Measurements from ENCODE around the gene ARHGEF16.

The ARHGEF16 gene

DNA sequence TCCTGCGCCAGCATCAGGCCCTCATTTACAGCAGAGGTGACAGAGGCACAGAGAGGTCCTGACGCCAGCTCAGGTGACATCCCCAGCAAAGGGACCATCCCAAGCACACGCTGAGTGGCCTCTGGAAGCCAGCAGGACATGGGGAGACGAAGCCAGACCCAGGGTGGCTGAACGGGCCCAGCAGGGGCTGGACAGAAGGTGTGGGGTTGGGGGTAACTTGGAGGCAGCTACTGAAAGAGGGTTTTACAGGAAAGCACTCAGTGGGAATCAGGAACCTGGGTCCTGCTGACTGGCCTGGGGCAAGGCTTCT lies 1.6 kb upstream of the ARHGEF16 start:
- intact Hi-C loops (cut with DNase I) = loop anchor here (1.0 to 5.0 kb wide), 3 partner anchors 31 to 349 kb away; no protein-coding TSS in a partner anchor
- peak in 1 of 10 donors; percentile 64 for DNase-seq

DNA sequence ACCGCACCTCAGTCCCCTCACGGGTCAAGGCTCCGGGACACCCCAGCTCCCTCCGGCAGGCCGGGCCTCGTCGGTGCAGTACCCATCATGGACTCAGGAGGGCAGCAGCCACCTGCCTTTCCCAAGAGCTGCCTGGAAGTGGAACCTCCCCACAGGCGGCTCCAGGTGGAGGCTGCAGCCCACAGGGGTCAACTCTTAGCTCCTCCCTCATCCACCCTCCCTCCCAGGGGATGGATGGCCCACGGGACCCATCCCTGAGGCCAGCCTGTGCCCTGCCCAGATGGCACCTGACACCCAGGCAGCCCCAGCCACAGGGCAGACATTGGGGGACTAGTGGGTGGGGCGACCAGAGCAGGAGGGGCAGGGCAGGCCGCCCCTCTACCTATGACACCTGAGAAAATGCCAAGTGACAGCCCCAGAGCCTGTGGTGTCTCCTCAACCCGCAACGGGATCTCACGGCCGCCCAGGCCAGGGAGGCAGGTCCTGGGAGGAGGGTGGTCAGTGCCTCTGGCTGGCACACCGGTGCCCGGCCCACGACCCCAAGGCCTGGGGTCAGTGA lies 1.2 kb upstream of the ARHGEF16 start:
- peak; percentile 56 to 96 (median 78) for DNase-seq
- intact Hi-C loops (cut with DNase I) = loop anchor here (1.0 to 5.0 kb wide), 3 partner anchors 31 to 349 kb away; no protein-coding TSS in a partner anchor

DNA sequence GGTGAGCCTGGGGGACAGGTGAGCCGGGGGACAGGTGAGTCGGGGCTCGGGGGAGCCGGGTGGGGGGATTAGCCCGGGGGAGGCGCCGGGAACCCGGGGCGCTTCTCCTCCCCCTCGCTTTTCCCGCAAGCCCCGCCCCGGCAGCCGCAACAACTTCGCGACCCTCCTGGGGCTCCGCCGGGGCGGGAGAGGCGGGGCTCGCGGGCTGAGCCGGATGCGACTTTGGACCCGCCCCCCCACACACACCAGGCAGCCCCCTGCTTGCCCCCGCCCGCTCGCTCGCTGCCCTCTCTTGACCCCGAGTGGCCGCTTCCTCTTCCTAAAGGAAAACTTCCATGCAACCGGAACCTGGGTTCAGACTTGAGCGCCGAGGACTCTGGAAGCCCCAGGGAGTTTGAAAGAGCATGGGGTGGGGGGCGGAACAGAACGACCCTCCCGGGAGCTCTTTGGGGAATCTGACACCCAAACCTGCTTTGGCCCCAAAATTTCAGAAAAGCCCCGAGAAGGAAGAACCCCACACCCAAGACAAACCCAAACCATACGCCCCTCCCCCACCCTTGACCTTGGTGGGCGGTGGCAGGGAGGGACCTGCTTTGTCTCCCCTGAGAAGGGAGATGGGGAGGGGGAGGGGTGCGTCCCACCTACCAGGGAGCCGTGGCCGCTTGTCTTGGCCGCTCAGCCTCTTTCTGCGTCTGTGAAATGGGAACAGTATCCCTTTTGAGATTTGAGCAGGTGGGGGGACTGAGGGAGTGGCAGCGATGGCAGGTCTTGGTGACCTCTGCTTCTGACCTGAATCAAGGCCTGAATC lies 550 bp downstream of the ARHGEF16 start:
- peak in 1 of 10 donors; percentile 61 for DNase-seq
- intact Hi-C loops (cut with DNase I) = loop anchor here (5.0 kb wide), 2 partner anchors 162 to 347 kb away; no protein-coding TSS in a partner anchor

DNA sequence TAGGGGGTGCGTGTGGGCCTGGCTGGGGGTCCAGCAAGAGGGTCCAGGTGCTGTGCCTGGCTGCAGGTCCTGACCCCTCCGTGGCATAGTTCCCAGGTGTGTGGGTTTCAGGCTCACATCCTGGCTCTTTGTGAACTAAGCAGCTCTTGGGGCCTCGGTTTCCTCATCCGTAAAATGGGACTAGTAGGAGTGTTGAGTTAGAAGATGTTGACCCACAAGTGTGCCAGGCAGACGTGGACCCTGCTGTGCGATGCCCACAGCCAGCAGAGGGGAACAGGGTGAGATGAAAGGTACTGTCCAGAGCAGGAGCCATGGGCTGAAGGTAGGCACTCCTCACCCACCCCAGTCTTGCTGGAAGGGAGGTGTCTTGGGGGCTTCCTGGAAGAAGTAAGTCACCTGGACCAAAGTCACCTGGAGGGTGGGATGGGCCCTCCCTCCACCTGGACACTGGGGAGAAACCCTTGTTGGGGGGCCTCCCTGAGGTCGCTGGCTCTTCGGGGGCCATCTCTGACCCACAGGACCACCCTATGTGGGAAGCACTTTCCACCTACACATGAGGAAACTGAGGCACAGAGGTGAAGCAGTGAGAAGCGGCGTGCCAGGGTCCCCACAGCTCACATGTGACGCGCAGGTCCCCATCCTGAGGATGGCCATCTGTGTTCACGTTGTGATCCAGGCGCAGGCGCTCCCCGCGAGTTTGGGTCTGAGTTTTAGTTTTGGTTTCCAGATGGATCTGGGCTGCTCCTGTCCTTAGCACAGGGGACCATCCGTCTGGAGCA lies 1.4 kb downstream of the ARHGEF16 start:
- peak in 1 of 10 donors; percentile 64 for DNase-seq
- intact Hi-C loops (cut with DNase I) = no loop called here

DNA sequence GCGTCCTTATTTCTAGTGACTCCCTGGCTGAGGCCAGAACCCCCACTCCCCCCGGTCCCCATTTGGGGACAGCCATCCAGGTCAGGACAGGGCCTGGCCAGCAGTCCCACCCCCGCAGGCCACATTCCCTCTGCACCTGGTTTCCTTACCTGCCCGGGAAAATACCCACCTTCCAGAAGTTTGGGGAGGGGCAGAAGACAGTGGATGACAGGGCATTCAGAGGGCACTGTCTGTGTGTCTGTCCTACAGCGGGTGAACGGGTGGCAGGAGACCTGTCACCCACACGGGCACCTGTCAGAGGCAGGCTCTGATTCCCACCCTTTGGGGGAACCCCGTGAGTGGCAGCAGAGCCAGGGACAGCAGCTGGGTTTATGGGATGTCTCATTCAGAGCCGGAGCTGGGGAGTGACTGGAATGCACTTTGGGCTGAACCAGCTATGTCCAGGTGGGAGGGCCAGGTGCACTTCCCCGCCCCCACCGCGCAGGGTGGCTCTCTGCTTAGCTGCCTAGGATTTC lies 2.0 kb downstream of the ARHGEF16 start:
- no peak for DNase-seq
- intact Hi-C loops (cut with DNase I) = no loop called here

DNA sequence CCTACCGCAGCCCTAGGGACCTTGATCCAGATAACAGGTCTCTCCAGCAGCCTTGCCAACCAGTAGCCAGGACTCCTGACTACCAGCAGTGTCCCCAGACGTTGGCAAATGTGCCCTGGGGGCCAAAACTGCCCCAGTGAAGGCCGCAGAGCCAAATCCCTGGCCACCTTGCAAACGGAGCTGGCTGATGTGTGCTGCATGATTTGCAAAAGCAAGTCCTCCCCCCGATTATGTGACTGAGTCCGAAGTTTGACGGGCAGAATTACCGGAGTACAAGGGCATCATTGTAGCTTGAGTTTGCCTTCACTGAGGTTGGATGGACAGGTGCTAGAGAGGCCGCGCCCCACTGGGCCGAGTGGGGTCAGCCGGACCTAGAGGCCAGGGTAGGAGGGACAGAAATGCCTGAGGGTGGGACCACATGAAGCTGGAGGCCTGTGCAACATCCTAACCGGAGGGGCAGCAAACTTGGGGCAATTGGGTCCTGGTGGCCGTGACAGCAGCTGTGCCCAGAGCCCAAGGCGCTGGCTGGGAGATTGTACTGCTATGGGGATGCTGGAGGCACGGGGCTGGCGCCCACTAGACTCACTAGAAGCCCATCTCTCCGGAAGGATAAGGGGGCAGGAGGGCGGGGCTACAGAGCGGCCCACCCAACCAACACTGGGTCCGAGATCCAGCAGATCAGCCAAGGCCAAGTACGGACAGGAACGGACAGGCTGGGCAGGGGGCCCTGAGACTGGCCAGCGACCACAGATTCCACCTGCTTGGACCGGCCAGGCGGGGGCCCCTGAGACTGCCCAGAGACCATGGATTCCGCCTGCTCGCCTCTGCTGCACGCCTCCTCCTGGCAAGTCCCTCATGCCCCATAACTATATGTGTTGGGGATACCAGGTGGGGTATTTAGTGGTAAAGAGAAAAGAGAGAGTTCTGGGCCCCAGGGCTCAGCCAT lies 2.8 kb downstream of the ARHGEF16 start:
- peak in 1 of 10 donors; percentile 76 for DNase-seq
- intact Hi-C loops (cut with DNase I) = no loop called here

DNA sequence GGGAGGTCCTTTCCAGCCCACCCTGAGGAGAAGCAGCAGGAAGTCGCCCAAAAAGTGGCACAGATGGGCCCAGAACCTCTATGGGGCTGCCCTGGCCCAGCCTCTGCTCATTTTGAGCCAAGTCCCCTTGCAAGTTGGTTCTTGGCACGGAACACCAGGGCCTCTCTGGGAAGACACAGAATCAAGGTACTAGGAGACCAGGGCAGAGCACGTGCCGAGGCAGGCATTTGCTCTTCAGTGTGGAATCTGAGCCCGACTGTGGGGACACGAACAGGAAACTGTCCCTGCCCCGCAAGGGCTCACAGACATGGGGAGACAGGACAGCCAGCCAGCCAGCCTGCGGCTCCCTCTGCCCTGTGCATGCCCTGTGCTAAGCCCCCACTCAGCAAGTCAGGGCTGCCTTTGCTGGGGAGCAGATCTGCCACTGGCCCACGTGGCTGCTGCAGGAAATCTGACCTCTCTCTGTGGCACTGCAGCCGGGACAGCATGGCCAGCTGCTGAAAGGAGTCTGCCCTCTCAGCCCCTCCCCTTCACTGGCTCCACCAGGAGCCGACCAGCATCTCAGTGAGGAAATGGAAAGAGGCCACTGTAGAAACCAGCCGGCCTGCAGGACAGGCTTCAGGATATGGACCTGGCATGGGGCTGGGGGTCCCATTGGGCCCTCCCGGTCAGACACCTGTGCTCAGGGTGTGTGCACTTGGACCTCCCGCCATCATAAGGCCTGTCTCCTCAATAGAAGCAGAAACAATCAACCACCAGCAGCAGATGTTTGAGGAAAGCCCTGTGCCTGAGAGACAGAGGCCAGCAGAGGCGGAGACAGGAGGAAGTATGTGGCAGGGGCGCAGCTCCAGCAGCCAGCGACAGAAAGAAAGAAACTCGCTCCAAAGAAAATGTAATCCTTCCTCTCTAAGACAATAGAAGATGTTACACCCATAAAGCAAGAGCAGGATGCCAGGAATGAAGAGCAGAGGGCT lies 3.7 kb downstream of the ARHGEF16 start:
- peak in 5 of 10 donors; percentile 31 to 88 (median 51) for DNase-seq
- intact Hi-C loops (cut with DNase I) = no loop called here

DNA sequence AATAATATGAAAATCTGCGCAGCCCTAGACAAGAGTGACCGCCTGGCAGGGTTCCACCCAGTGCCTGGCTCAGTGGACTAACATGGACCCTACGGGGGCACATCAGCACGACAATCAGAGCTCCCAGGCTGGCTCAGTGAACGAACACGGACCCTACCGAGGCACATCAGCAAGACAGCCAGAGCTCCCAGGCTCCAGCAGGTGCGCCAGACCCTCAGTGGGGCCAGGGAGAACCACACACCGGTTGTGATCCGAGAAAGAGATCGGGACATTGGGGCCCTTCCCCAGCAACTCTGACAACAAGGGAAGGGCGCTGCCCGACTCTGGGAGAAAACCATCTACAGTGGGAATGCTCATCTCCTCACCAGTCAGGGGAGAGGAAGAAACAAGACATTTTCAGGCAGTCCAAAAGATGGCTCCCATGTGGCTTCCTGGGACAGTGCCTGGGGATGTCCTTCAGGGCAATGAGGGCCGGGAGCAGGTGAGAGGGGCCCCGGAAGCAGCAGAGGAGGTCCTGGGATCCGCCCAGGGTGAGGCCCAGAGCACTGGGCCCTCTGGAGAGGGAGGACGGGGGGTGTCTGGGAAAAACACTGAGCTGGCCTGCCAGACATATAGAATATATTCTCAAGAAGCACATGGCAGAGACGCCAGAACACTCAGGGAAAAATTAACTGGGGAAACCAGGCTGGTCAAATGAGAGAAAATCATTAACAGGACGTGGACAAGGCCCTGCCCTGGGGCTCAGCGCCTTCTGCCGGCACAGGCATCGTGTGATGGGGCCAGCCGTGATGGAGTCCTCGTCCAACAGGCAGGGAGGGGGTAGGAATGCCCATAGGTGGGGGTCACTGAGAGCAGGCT lies 4.8 kb downstream of the ARHGEF16 start:
- intact Hi-C loops (cut with DNase I) = no loop called here
- peak in 2 of 10 donors; percentile 68 to 81 for DNase-seq

DNA sequence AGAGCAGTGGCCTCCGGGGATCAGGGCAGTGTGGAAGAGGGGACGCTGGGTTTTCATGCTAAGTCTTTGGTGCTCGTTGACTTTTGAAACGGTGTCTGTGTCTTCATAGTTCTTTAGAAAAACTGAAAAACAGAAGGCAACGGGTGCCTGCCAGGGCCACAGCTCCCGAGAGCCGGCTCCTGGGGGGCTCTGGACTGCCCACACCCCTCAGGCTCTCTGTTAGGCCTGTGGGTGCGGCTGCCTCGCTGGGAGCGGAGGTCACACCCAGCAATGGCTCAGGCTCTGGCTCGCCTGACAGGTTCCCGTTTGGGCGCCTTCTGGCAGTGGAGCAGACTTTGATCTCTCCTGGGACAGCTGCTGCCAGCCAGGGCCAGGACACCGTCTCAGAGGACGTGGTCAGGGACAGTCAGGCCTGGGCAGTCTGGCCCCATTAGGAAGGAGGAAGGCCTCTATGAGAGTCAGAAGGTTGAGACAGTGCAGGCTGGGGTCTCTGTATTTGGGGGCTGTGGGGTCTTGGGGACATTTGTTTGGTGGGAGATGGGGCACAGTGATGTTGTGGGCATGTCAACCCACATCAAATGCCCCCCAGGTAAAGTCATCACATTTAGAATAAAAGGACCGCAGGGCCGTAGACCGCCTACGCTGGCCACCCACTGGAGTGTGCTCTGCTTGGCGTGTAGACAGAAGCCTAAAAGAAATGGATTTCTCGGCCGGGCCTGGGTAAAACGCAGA lies 5.6 kb downstream of the ARHGEF16 start:
- peak in 2 of 10 donors; percentile 72 to 81 for DNase-seq
- intact Hi-C loops (cut with DNase I) = no loop called here

DNA sequence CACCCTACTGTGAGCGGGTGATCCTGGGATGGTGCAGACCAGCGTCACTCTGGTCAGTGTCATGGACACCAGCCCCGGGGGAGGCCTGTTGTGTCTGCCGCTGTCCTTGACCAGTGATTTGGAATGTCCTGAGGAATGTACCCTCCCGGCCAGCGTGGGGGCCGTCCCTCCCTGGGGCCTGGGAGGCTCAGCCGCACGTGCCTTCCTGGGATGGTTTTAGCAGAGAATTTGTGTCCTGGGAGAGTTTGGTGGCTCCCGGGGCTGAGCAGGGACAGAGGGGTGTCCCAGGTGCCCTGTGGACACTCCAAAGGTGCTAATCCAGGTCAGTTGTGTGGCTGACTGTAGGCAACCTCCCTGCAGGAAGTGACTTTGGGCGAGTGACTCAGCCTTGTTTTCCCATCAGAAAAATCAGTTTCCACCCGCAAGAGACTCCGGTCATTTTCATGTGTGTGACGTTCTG lies 6.2 kb downstream of the ARHGEF16 start:
- peak in 3 of 10 donors; percentile 46 to 80 (median 54) for DNase-seq
- intact Hi-C loops (cut with DNase I) = no loop called here

DNA sequence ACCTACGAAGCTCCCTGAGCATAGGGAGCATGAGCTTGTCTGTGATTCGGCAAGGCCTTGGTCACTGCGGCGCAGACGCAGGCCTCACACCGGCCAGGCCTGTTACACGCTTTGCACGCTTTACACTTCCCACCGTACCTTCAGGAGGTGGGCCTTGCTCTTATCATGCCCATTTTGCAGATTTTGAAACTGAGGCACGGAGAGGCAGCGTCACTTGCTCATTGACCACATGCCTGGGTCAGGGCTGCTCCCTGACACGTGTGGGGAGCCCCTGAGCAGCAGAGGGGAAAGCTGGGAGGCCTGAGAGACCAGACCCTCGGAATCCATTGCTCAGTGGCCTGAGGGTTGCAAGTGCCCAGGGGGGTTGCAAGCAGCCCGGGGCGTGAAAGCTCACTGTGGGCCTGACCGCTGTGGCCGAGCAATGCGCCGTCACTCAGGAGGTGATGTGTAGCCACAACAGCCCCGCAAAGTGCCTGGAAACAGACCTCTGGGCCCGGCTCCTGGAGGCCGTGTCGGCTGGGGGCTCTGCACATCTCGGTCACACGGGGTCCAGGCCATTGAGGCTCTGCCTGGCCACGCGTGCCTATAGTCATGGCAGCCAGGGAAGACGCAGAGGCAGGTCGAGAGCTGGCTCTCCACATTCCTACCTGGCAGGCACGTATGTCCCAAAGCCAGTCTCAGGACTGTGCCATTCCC lies 6.9 kb downstream of the ARHGEF16 start:
- DNase-seq = peak in 3 of 10 donors; percentile 68 to 72 (median 69)
- intact Hi-C loops (cut with DNase I) = no loop called here

DNA sequence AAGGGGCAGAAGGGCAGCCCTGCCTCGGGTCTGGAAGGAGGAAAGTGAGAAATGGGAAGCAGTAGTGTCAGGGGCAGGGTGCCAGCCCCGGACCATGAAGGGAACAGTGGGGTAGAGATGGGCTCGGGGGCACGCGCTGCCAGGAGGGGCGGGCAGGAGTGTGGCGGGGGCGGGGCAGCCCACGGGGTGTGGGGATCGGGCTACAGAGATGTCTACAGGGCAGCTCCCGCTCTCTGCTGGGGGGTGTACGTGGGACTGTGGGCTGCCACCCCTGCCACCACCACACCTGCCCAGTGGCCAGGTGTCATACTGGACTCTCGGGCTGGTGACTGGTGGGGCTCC lies 7.4 kb downstream of the ARHGEF16 start:
- intact Hi-C loops (cut with DNase I) = no loop called here

DNA sequence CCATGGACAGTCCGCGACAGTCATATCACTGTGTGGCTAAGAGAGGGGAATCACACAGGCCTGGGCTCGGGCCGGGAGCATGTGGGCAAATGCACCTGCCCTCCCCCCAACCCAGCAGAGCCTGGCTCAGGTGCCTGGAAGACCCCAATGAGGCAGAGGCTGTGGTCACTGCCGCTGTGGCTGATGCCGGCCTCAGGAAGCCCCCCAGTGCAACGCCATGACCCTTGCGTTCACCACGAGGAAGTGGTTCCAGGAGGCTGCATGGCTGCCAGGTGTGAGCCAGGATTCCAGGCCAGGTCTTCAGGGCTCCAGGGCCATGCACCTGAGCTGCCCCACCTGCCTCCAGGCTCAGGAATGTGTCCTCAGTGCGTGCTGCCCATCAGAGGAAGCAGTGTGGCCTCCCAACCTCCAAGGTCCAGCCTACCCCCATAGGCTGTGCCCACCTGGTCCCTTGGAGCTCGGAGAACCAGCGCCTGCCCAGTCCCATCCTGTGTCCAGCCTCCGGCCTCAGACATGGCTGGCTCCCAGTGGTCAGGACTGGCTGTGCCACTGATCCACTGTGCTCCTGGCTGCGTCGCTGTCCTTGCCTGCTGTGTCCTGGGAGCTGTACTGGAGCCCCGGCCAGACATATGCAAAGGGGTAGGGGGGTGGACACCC lies 8.0 kb downstream of the ARHGEF16 start:
- intact Hi-C loops (cut with DNase I) = no loop called here
- peak in 3 of 10 donors; percentile 51 to 72 (median 52) for DNase-seq

More for the DNA sequence above, 7.4 kb downstream of the ARHGEF16 start:
- DNase-seq = peak in 3 of 10 donors; percentile 50 to 67 (median 56)

DNA sequence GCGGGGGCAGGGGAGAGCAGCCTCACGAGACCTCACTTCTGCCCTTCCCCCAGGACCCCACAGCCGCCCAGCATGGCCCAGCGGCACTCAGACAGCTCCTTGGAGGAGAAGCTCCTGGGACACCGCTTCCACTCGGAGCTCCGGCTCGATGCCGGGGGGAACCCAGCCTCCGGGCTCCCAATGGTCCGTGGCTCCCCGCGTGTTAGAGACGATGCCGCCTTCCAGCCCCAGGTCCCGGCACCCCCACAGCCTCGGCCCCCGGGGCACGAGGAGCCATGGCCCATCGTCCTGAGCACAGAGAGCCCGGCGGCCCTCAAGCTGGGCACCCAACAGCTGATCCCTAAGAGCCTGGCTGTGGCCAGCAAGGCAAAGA lies 8.5 kb downstream of the ARHGEF16 start:
- intact Hi-C loops (cut with DNase I) = no loop called here
- DNase-seq = peak in 4 of 10 donors; percentile 20 to 82 (median 61)

DNA sequence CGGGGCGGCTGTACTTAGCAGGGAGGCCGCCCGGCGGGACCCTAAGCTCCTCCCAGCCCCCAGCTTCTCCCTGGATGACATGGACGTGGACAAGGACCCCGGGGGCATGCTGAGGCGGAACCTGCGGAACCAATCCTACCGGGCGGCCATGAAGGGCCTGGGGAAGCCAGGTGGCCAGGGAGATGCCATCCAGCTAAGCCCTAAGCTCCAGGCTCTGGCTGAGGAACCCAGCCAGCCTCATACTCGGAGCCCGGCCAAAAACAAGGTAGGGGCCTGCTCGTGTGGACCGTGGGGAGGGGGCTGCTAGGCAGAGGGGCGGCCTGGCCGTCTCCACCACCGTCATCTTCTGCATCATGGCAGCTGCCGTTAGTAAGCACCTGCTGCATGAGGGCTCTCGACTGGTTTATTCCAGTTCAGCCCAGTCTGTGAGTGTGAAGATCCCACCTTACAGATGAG lies 9.0 kb downstream of the ARHGEF16 start:
- intact Hi-C loops (cut with DNase I) = no loop called here
- DNase-seq = peak in 3 of 10 donors; percentile 30 to 80 (median 72)

Measured in posterior cingulate gyrus (tissue), 11 donors.